ENCODE data around the gene AGAP1.

DNA sequence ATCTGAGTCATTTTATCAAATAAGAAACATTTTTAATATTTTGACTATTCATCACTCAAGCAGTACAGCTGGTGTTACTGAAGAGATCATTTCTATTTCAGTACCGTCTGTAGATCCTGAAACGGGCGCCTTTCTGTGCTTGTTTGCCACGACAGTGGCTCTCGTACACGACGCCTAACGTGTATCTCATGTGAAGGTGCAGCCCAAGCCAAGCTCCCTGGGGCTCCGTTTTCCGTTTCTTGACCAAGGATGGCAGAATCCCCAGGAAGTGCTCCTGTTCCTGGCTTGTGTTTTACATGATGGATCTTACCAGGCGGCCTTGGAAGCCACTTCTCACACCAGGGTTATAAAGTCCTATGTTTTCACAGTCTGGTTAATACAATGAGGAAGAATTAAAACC lies 353.7 kb downstream of the AGAP1 start:
- TF ChIP-seq POLR2A (IDR thresholded peaks at IDR 0.05; ENCODE audit: low read depth, low read length) (no peak), POU2F2 (IDR thresholded peaks at IDR 0.05; ENCODE audit: low read depth, low read length) (no peak), TAF1 (IDR thresholded peaks at IDR 0.05; ENCODE audit: low read depth, low read length) (no peak), POLR2AphosphoS5 (IDR thresholded peaks at IDR 0.05; ENCODE audit: low read depth, low read length) (no peak), PAX5 (IDR thresholded peaks at IDR 0.05; ENCODE audit: insufficient read depth, low read length, severe bottlenecking) (no peak)
